Calu3 (cell line): ENCODE measurements around the gene CDKN1A. TPM values are rescaled to one million over a fixed set of nuclear protein-coding genes. Genes with fewer than 3 reads are reported as not detected.

ENCODE experiments used
- BruUV-seq: library from RNA; stranded (reverse); fragments of 400-500 nt; replicated peaks from 2 replicates; lab custom pipeline; 2021; lab: Mats Ljungman, UMichigan
- CTCF ChIA-PET: fragments of 300-600 bp; sonication (Branson Sonifier 250); formaldehyde crosslinking; loops from one replicate; lab custom pipeline; 2022; ENCODE audit warnings: antibody characterized with exemption; lab: Charles Lee
- DNase-seq: peaks from one replicate; pipeline ENCODE4 v3.0.0; 2022
- H3K27ac Mint-ChIP-seq: one replicate; pipeline ENCODE4 v1.8.0; 2022; ENCODE audit warnings: mixed read lengths; ENCODE audit not compliant: unreplicated experiment
- H3K27me3 Mint-ChIP-seq: one replicate; pipeline ENCODE4 v1.8.0; 2022; ENCODE audit warnings: mixed read lengths; ENCODE audit not compliant: unreplicated experiment
- H3K36me3 Mint-ChIP-seq: one replicate; pipeline ENCODE4 v1.8.0; 2022; ENCODE audit warnings: mild to moderate bottlenecking, moderate library complexity, mixed read lengths; ENCODE audit not compliant: insufficient read depth, unreplicated experiment
- H3K4me1 Mint-ChIP-seq: one replicate; pipeline ENCODE4 v1.8.0; 2022; ENCODE audit warnings: mild to moderate bottlenecking, low read depth, mixed read lengths; ENCODE audit not compliant: unreplicated experiment
- H3K4me3 Mint-ChIP-seq: one replicate; pipeline ENCODE4 v1.8.0; 2022; ENCODE audit warnings: mild to moderate bottlenecking, low read depth, moderate library complexity, mixed read lengths; ENCODE audit not compliant: unreplicated experiment
- H3K9me3 Mint-ChIP-seq: one replicate; pipeline ENCODE4 v1.8.0; 2022; ENCODE audit warnings: low read depth, mixed read lengths; ENCODE audit not compliant: unreplicated experiment
- CTCF ChIP-seq: fragments of 200-600 bp; IDR thresholded peaks from one replicate; pipeline ENCODE4 v1.8.0; 2022; ENCODE audit warnings: antibody characterized with exemption; ENCODE audit not compliant: unreplicated experiment
- intact Hi-C: fragments of 100-400 bp; cut with micrococcal nuclease; formaldehyde crosslinking; loops from one replicate; pipeline ENCODE4 v1.10.0; 2022; ENCODE audit not compliant: unreplicated experiment
- total RNA-seq: library from RNA; stranded (reverse); gene quantifications from 2 replicates; pipeline ENCODE4 v1.2.3, GENCODE V29; 2022

Gene CDKN1A
- total RNA-seq, 1 experiment from 2014 or later, result 33.7 TPM

- Mint-ChIP-seq H3K27me3 (peaks cover 12% of the 10 kb centered on the region), H3K4me3 (no peak overlapping the region), H3K36me3 (no peaks in the 10 kb centered on the region), H3K9me3 (no peaks in the 10 kb centered on the region), H3K27ac (no peak overlapping the region), H3K4me1 (no peaks in the 10 kb centered on the region)
- no TSS peak for BruUV-seq
- no peak for TF ChIP-seq CTCF
- CTCF ChIA-PET, result interaction anchor here (0.9 kb wide), 1 partner anchor 21 kb away, joined by 3 read pairs; the partner anchor contains the start of gene CDKN1A
- intact Hi-C loops, result no loop called here
- no peak for DNase-seq
Measured at GRCh38 chr6:36657271-36657670, 21.2 kb upstream of the CDKN1A start.

- TF ChIP-seq CTCF, result no peak
- Mint-ChIP-seq H3K36me3 (no peaks in the 10 kb centered on the region), H3K9me3 (no peaks in the 10 kb centered on the region), H3K4me1 (peaks cover 6% of the 10 kb centered on the region), H3K27ac (no peak overlapping the region), H3K4me3 (no peak overlapping the region), H3K27me3 (peaks cover 12% of the 10 kb centered on the region)
- no peak for DNase-seq
- BruUV-seq, result no TSS peak
- CTCF ChIA-PET, result interaction anchor here (0.6 to 0.9 kb wide), 2 partner anchors 20 to 86 kb away, joined by 3 to 5 read pairs; partner anchors contain the start of gene CDKN1A
- intact Hi-C loops, result no loop called here
Measured at GRCh38 chr6:36657942-36658544, 20.5 kb upstream of the CDKN1A start.

- Mint-ChIP-seq H3K27me3 (peaks cover 12% of the 10 kb centered on the region), H3K4me1 (peaks cover 12% of the 10 kb centered on the region), H3K36me3 (no peaks in the 10 kb centered on the region), H3K9me3 (no peaks in the 10 kb centered on the region), H3K4me3 (no peak overlapping the region), H3K27ac (no peak overlapping the region)
- no peak for DNase-seq
- intact Hi-C loops, result no loop called here
- CTCF ChIA-PET, result no interaction called here
- BruUV-seq, result no TSS peak
- no peak for TF ChIP-seq CTCF
Measured at GRCh38 chr6:36659271-36659670, 19.2 kb upstream of the CDKN1A start.

GRCh38 chr6:36660771-36661471 lies 17.6 kb upstream of the CDKN1A start:
- H3K4me1 Mint-ChIP-seq, result peaks cover 12% of the 10 kb centered on the region
- CTCF ChIA-PET, result interaction anchor here (0.6 kb wide), 1 partner anchor 444 kb away, joined by 3 read pairs; no protein-coding TSS in a partner anchor
- no peak overlapping the region for H3K4me3 Mint-ChIP-seq
- H3K36me3 Mint-ChIP-seq, result no peaks in the 10 kb centered on the region
- H3K27ac Mint-ChIP-seq, result no peak overlapping the region
- peaks cover 12% of the 10 kb centered on the region for H3K27me3 Mint-ChIP-seq
- no TSS peak for BruUV-seq
- no peak for TF ChIP-seq CTCF
- intact Hi-C loops, result no loop called here
- H3K9me3 Mint-ChIP-seq, result no peaks in the 10 kb centered on the region
- no peak for DNase-seq
